ENCODE measurements around the gene BABAM2.

BABAM2 gene

GRCh38 chr2:28173377-28173776 is 282.8 kb downstream of the BABAM2 start:
- no peak overlapping the region for H3K4me3 ChIP-seq (ENCODE audit: low read depth, low read length)
- no peak for TF ChIP-seq CTCF (conservative IDR thresholded peaks at IDR 0.05; ENCODE audit: low read depth, low read length)
- DNase-seq (ENCODE audit: low read depth): no peak

DNA sequence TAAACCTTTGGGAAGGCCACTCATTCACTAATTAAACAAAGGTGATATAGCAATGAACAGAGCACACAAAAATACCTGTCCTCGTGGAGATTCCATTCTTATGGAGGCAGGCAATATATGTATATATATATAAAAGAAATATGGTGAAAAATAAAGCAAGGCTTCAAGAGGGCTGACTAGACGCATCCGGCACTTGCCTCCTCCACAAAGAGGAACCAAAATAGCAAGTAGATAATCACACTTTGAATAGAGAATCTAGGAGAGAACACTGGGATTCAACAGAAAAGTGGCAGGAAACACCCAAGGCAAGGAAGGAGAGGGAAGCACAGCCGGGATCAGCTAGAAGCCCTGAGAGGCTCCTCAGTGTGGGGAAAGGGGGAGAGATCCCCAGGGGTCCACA is 283.7 kb downstream of the BABAM2 start:
- TF ChIP-seq CTCF (conservative IDR thresholded peaks at IDR 0.05; ENCODE audit: low read depth, low read length): no peak
- no peak overlapping the region for H3K4me3 ChIP-seq (ENCODE audit: low read depth, low read length)
- DNase-seq (ENCODE audit: low read depth): no peak

DNA sequence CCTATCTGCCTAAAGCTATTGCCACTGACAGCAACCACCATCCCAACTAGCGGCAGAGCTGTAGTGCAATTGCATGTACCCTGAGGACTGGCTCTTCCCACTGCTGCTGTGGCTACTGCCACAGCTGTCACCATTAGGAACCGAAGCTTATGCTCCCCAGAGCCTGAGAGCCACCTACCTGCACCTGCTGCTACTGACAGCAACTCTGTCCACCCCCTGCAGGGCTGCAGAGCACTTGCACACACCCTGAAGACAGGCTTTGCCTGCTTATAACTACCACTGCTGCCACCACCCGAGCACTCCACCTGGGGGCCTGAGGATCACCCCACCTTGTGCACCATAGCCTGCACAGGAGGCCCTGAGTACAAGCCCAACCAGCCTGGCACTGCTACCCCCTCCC is 284.5 kb downstream of the BABAM2 start:
- no peak for DNase-seq (ENCODE audit: low read depth)
- TF ChIP-seq CTCF (conservative IDR thresholded peaks at IDR 0.05; ENCODE audit: low read depth, low read length): no peak
- no peak overlapping the region for H3K4me3 ChIP-seq (ENCODE audit: low read depth, low read length)

GRCh38 chr2:28178946-28179345 is 288.4 kb downstream of the BABAM2 start:
- DNase-seq (ENCODE audit: low read depth): no peak
- H3K4me3 ChIP-seq (ENCODE audit: low read depth, low read length): no peak overlapping the region
- TF ChIP-seq CTCF (conservative IDR thresholded peaks at IDR 0.05; ENCODE audit: low read depth, low read length): no peak

GRCh38 chr2:28181801-28182200 is 291.3 kb downstream of the BABAM2 start:
- DNase-seq (ENCODE audit: low read depth): no peak
- no peak overlapping the region for H3K4me3 ChIP-seq (ENCODE audit: low read depth, low read length)
- TF ChIP-seq CTCF (conservative IDR thresholded peaks at IDR 0.05; ENCODE audit: low read depth, low read length): no peak

DNA sequence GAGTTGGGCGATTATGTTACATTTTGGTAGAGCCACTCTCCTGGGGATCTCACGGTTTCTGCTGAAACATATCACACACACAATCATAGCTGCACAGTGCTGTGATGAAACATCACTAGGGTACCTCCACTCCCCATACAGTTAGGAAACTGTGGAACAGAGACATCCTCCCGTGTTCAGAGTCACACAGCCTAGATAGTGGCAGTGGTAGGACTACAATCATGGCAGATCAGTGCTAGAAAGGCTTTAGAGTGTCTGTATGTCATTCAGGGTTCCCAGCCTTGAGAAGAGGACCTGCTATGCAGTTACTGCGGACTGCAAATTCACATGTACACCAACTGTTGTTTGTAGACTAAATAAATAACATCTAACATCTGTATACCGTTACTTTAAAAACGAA is 291.8 kb downstream of the BABAM2 start:
- DNase-seq (ENCODE audit: low read depth): no peak
- no peak for TF ChIP-seq CTCF (conservative IDR thresholded peaks at IDR 0.05; ENCODE audit: low read depth, low read length)
- no peak overlapping the region for H3K4me3 ChIP-seq (ENCODE audit: low read depth, low read length)

DNA sequence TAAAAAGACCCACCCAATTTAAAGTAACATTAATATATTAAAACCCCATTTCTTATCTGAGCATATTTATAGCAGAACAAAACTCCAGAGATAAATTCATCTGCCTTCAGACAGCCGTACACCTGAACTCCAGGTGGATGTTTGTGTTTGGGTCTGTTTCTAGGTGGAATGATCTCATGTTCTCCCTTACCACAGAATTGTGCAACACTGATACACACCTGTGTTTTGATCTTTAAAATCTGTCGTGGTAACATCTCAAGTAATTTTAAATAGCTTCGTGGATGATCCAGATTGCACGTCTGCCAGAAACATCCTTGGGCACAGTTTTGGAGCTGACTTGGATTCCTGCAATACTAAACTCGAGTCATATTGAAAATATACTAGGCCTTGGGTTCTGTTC is 294.6 kb downstream of the BABAM2 start:
- no peak for TF ChIP-seq CTCF (conservative IDR thresholded peaks at IDR 0.05; ENCODE audit: low read depth, low read length)
- no peak overlapping the region for H3K4me3 ChIP-seq (ENCODE audit: low read depth, low read length)
- no peak for DNase-seq (ENCODE audit: low read depth)
